Measurements from ENCODE around the gene CTIF. TPM values are rescaled to one million over a fixed set of nuclear protein-coding genes. Genes with fewer than 3 reads are reported as not detected.

The CTIF gene
- total and polyA plus RNA-seq, 10 donors, result 5.2 to 39.2 (median 18.5) TPM

DNA sequence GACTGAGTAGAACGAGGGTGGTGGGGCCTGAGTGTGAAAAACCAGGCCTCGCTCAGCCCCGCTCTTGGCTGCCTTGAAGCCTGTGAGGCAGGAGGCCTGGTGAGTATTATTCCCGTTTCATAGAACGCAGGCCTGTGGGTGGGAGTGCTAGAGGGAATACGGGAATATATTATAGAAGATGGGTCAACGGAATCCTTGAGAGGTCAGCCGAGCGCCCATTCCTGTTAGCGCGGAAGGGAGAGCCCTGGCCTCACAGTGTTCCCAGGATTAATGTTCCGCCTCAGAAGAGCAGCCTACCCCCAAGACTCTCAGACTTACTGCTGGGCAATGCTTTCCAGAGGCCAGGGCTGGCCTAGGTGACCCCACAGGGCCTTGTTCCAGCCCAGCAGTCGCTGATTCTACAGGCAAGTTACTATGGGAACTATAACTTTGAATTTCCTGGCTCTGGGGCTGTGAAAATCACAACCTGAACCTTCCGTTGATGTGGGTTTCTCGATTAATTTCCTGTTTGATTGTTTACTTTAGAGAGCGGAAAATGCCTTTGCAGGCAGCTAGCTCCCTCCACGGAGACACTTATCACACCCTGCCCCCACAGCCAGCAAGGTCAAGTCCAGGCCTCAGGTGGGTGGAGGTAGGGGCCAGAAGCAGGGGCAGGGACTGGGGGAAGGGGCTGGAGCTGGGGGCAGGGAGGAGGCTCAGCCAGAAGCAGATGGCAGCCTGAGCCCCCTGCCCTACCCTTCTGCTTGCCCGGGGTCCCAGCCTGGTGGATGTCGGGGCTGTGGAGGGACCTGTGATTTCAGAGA lies 303.6 kb downstream of the CTIF start:
- peak overlapping the region in 1 of 8 donors; percentile 30 for H3K4me3 ChIP-seq
- intact Hi-C loops (cut with DNase I; ENCODE audit: low total_unique reads), result no loop called here
- WGBS, 5 donors, result 56 to 64% (median 57%) methylated on average over 16 to 19 of the region's 19 CpGs
- H3K4me1 ChIP-seq, result peaks cover 11 to 79% (median 62%) of the 10 kb centered on the region in 6 donors
- H3K9me3 ChIP-seq, result no peaks in the 10 kb centered on the region
- no peaks in the 10 kb centered on the region for H3K27me3 ChIP-seq (replicated peaks in 1 of 7)
- H3K36me3 ChIP-seq, result no peaks in the 10 kb centered on the region
- H3K27ac ChIP-seq, result peak overlapping the region; percentile 32 to 89 (median 76)
- DNase-seq, result peak; percentile 85
- TF ChIP-seq POLR2AphosphoS5 (IDR thresholded peaks at IDR 0.05) (peak; percentile 22 to 32 (median 26)), CTCF (IDR thresholded peaks at IDR 0.05 in 8 of 11, conservative IDR thresholded peaks at IDR 0.05 in 3 of 11) (no peak), POLR2A (IDR thresholded peaks at IDR 0.05) (no peak)

GRCh38 chr18:48843162-48843561 lies 304.3 kb downstream of the CTIF start:
- intact Hi-C loops (cut with DNase I; ENCODE audit: low total_unique reads), result no loop called here
- TF ChIP-seq POLR2A (IDR thresholded peaks at IDR 0.05), result no peak
- TF ChIP-seq CTCF (IDR thresholded peaks at IDR 0.05 in 8 of 11, conservative IDR thresholded peaks at IDR 0.05 in 3 of 11), result no peak
- no peak for TF ChIP-seq POLR2AphosphoS5 (IDR thresholded peaks at IDR 0.05)
- Histone ChIP-seq H3K9me3 (no peaks in the 10 kb centered on the region), H3K4me1 (peaks cover 11 to 77% (median 58%) of the 10 kb centered on the region in 6 donors), H3K4me3 (peak overlapping the region in 1 of 8 donors; percentile 30), H3K27ac (peak overlapping the region in 7 of 8 donors; percentile 65 to 89 (median 76)), H3K27me3 (replicated peaks in 1 of 7) (no peaks in the 10 kb centered on the region), H3K36me3 (no peaks in the 10 kb centered on the region)
- DNase-seq, result peak; percentile 74
- 91 to 96% (median 92%) methylated on average over 3 to 8 of the region's 8 CpGs for WGBS, 5 donors

- no peaks in the 10 kb centered on the region for H3K27me3 ChIP-seq (replicated peaks in 1 of 7)
- WGBS, 5 donors, result 86 to 91% (median 89%) methylated on average over 4 of the region's 4 CpGs
- H3K4me1 ChIP-seq, result peaks cover 11 to 78% (median 56%) of the 10 kb centered on the region in 6 donors
- no peak for TF ChIP-seq POLR2AphosphoS5 (IDR thresholded peaks at IDR 0.05)
- no peak for TF ChIP-seq CTCF (IDR thresholded peaks at IDR 0.05 in 8 of 11, conservative IDR thresholded peaks at IDR 0.05 in 3 of 11)
- TF ChIP-seq POLR2A (IDR thresholded peaks at IDR 0.05), result no peak
- peak overlapping the region in 4 of 8 donors; percentile 76 to 89 (median 78) for H3K27ac ChIP-seq
- intact Hi-C loops (cut with DNase I; ENCODE audit: low total_unique reads), result no loop called here
- H3K9me3 ChIP-seq, result no peaks in the 10 kb centered on the region
- no peaks in the 10 kb centered on the region for H3K36me3 ChIP-seq
- peak; percentile 54 for DNase-seq
- no peak overlapping the region for H3K4me3 ChIP-seq
These were observed 304.8 kb downstream of the CTIF start for GRCh38 chr18:48843596-48843995.

GRCh38 chr18:48844271-48844670 lies 305.4 kb downstream of the CTIF start:
- intact Hi-C loops (cut with DNase I; ENCODE audit: low total_unique reads), result no loop called here
- Histone ChIP-seq H3K4me3 (no peak overlapping the region), H3K27me3 (replicated peaks in 1 of 7) (no peaks in the 10 kb centered on the region), H3K4me1 (peaks cover 11 to 76% (median 54%) of the 10 kb centered on the region in 6 donors), H3K36me3 (no peaks in the 10 kb centered on the region), H3K9me3 (no peaks in the 10 kb centered on the region), H3K27ac (no peak overlapping the region)
- TF ChIP-seq POLR2A (IDR thresholded peaks at IDR 0.05) (no peak), CTCF (IDR thresholded peaks at IDR 0.05 in 8 of 11, conservative IDR thresholded peaks at IDR 0.05 in 3 of 11) (no peak), POLR2AphosphoS5 (IDR thresholded peaks at IDR 0.05) (no peak)
- DNase-seq, result peak; percentile 64
- WGBS, 5 donors, result 86 to 93% (median 91%) methylated on average over 6 to 9 of the region's 9 CpGs
